Measurements from ENCODE around the gene ODAD2.

ODAD2 gene

GRCh38 chr10:27838901-27839300, 160.0 kb downstream of the ODAD2 start:
- no peak for FAIRE-seq

DNA sequence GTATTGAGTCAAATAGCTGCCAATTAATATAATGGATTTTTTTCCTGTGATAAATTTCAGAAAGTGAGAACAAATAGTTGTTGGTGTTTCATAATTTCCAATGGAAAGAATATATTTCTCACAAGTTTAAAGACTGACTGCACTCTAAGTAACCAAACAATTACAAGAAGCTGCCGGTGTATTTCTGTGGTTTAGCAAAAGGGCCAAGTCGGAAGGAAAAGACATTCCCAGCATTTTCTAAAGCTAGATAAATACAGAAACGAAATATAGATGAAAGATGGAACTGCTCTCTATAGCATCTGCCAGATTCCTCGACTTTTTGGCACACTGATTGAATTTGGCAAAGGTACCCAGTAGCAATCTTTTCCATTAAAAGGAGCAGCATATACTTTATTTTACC, 160.5 kb downstream of the ODAD2 start:
- no peak for FAIRE-seq

GRCh38 chr10:27834476-27834875, 164.4 kb downstream of the ODAD2 start:
- no peak for FAIRE-seq

DNA sequence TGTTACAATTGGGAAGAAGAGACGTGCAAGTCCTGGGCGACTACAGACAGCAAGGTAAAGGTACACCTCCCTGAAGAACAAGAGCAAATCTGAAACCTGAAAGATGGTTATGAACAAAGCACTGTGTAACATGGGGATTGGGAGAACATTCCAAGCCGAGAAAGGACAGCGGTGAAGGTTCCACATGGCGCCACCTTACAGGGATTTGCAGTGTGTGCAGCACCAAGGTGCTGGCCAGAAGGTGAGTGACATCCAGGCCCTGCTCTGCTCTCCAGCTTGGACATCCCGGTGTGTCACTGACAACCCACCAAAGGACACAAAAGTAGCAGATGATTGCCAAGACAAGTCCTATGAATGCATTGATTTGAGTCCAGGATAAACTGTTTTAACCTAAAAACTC, 165.1 kb downstream of the ODAD2 start:
- FAIRE-seq = no peak

GRCh38 chr10:27832826-27833225, 166.1 kb downstream of the ODAD2 start:
- no peak for FAIRE-seq

DNA sequence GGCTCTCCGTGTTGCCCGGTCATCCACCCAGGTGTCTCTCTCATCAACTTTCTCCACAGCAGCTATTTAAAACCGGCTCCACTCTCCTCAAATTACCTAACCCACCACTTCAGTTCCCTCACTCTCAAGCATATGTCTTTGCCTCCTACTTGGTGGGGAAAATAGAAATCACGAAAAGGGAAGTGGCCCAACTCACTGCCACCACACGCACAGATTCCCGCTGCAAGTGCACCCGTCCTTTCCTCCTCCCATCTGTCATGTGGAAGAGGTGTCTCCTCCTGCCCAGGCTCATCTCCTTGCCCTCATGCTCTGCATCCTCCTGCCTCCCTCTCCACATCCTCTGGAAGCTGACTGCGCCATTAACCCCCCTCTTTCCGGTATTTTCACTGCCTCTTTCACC, 172.5 kb downstream of the ODAD2 start:
- no peak for FAIRE-seq

- no peak for FAIRE-seq
Measured at GRCh38 chr10:27822301-27822700, 176.6 kb downstream of the ODAD2 start.

DNA sequence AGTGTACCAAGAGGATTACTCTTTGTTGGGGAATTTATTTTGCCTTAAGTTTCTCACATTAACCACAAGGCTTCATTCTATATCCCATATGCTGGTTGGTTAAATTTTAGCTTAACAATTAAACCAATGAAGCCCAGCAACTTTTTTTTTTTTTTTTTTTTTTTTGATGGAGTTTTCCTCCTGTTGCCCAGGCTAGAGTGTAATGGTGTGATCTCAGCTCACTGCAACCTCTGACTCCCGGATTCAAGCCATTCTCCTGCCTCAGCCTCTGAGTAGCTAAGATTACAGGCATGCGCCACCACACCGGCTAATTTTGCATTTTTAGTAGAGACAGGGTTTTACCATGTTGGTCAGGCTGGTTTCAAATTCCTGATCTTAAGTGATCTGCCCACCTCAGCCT, 178.2 kb downstream of the ODAD2 start:
- FAIRE-seq = no peak

- FAIRE-seq = no peak
Measured at GRCh38 chr10:27819781-27820531, 178.9 kb downstream of the ODAD2 start.

- no peak for FAIRE-seq
Measured at GRCh38 chr10:27816320-27816719, 182.6 kb downstream of the ODAD2 start.

DNA sequence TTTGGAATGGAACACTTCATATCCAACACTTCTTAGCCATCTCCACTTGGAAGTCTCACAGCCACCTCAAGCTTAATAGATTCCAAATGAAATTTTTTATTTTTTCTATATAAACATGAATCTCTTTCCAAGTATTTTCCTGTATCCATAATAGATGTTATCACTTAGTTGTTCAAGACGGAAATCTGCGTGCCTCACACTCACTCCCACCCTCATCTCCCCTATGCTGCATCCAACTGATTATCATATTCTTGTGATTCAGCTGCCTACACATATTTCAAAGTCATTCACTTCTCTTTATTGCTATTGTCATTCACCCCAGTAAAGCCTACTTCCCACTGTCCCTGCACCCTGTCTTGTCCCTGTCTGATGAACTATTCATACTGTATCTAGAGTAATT, 183.0 kb downstream of the ODAD2 start:
- no peak for FAIRE-seq

DNA sequence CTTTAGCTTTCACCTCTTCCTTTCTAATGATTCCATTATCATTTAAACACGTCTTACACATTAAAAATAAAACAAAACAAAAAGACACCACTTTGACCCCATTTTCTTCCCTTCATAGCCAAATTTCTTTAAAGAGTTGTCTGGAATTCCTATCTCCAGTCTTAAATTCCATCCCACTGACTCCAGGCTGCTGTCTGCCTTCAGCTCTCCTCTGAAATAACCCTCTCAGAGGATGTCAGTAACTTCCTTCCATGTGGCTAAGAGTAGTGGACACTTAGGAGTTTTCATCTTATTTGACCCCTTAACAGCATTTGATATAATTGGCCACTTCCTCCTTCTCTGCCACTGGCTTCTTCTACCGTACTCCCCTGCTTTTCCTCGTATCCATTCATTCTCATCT, 183.6 kb downstream of the ODAD2 start:
- no peak for FAIRE-seq

- FAIRE-seq = no peak
Measured at GRCh38 chr10:27805180-27805579, 193.7 kb downstream of the ODAD2 start.

- FAIRE-seq = no peak
Measured at GRCh38 chr10:27804136-27804535, 194.7 kb downstream of the ODAD2 start.

GRCh38 chr10:27801171-27801785, 197.6 kb downstream of the ODAD2 start:
- no peak for FAIRE-seq

DNA sequence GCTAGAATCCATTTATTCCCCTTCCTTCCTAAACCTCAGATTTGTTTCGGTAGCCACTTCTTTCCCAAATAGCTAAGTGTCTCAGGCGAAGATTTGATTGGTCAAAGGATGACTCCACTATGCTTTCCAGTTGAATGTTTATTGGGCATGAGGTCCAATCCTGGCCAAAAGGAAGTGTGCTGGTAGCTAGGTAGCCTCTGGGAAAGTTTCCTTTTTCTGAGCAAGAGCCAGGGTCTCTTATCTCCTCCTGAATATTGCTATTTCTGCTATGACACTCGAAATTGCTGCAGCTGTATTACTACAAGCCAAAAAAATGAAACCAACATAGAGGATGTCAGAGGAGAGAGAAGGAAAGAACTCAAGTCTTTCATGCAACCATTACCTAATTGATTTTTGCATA, 199.8 kb downstream of the ODAD2 start:
- FAIRE-seq = no peak

- no peak for FAIRE-seq
Measured at GRCh38 chr10:27794157-27794556, 204.7 kb downstream of the ODAD2 start.

DNA sequence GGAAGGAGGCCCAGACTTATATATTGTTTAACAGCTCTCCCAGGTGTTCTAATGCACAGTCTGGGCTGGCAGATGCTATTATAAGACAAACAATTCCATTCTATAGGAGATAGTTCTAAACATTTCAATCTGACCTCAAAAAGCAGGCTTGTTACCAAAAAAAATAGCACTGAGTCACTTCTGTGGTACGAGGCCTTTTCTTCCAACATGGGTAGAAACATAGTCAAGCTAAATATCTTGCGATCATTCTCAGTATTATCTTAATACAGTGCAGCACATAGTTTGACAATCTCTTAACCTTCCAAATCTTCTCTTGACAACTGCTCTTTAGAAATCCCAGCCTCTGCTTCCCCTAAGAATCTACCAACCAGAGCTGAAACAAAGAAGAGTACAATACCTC, 206.7 kb downstream of the ODAD2 start:
- no peak for FAIRE-seq

DNA sequence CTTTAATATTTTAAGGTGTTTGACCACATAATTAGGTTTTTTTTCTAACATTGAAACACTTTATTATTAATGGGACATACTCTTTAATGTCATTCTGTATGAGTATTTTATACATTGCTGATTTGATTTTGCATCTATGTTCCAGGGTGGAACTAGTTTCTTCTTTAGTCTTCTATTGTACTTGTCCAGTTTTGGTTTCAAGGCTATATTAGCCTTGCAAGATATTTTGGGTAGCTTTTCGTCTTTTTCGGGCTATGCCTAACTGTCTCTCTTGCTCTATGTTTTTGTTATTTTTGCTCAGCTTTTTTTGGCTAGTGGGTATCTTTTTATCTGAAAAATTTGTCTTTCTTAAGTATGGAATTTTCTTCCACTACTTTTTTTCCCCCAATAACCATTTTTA, 214.6 kb downstream of the ODAD2 start:
- no peak for FAIRE-seq

DNA sequence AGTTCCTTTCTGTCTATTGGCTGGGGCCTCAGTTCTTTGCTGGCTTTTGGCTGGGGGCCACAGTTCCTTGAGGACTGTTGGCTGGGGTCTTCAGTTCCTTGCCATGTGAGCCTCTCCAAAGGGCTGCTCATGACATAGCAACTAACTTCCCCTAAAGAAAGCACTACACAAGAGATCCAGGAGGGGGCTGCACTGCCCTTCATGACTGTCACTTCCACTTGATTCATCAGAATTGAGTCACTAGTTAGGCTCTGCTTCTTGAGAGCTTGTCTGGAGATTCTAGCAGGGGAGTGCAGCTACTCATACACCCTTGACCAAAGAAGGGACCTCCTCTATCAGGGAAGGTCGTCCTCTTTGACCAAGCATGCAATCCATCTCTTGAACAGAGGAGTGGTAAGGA, 215.2 kb downstream of the ODAD2 start:
- no peak for FAIRE-seq

DNA sequence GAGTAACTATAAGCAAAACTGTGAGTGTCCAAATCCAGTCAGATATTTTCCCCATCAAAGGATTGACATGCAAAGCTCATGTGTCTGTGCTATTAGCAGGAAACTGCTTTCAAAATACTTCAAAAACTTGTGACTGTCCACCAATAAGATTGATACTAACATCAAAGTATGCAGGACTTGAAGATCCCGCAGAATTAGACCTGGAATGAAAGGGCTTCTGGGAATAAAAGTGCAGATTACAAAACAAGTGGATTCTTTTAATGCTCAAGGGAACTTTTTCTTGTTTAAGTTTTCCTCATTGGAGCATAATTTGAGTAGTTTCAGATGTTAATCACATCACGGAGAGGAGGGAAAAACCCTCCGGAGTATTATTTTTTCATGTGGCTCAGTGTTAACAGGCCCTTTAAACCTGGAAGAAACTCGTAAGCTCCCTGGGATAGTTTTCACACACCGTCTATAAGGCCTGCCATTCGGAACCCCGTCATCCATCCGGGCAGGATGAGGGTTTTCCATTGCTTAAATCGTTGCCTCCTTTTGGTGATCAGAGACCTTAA, 219.3 kb downstream of the ODAD2 start:
- no peak for FAIRE-seq

GRCh38 chr10:27774831-27775230, 224.0 kb downstream of the ODAD2 start:
- no peak for FAIRE-seq

DNA sequence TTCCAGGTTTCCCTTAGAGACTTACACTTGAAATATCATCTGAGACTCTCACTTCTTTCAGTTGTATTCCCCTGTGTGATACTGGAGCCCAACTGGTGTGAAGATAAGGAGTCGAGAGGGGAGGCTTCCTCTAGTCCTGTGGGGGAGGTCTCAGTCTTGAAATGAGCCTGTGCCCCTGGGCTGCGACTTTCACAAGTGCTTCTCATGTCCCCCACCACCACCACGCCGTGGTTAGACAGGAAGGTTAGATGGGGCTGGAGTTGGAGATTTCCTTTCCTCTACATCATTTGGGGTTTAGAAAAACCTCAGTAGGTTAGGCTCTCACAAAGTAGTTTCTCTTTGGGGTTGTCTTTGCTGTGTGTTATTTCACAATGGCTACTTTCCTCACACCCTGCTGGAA, 227.6 kb downstream of the ODAD2 start:
- no peak for FAIRE-seq

GRCh38 chr10:27770181-27770580, 228.7 kb downstream of the ODAD2 start:
- no peak for FAIRE-seq

All from endometrium (tissue), 2 donors.